Measurements from ENCODE around the gene CD40. TPM values are rescaled to one million over a fixed set of nuclear protein-coding genes. Genes with fewer than 3 reads are reported as not detected.

Gene CD40
- total and polyA plus RNA-seq, 2 donors (not counting 1 experiment from before 2014, with no cell fraction given): 1.5 to 2.3 TPM

GRCh38 chr20:46137816-46138215 lies 19.7 kb downstream of the CD40 start:
- Histone ChIP-seq H2AFZ (ENCODE audit: low read length) (no peak overlapping the region), H3K9ac (ENCODE audit: insufficient read depth, low read length) (no peak overlapping the region), H3K36me3 (ENCODE audit: control insufficient read depth, insufficient read depth, low read length) (no peaks in the 10 kb centered on the region), H3K27me3 (ENCODE audit: control insufficient read depth, insufficient read depth, low read length) (peaks cover 20% of the 10 kb centered on the region), H3K4me2 (ENCODE audit: extremely low read depth, insufficient read depth, low read length) (no peak overlapping the region), H3K4me1 (ENCODE audit: control insufficient read depth, extremely low read depth, insufficient read depth, low read length) (no peaks in the 10 kb centered on the region), H3K27ac (ENCODE audit: insufficient read depth, low read length) (no peak overlapping the region), H3K9me3 (ENCODE audit: control insufficient read depth, insufficient read depth, low read depth, low read length) (no peaks in the 10 kb centered on the region), H4K20me1 (ENCODE audit: control insufficient read depth, extremely low read depth, insufficient read depth, low read length) (no peaks in the 10 kb centered on the region), H3K79me2 (ENCODE audit: control insufficient read depth, insufficient read depth, low read length) (no peaks in the 10 kb centered on the region), H3K4me3 (replicated peaks in 1 of 4; ENCODE audit: control extremely low read depth in 1 of 4, insufficient read depth in 1 of 4, low read depth in 3 of 4, low read length in 4 of 4) (no peak overlapping the region)
- TF ChIP-seq EZH2 (IDR thresholded peaks at IDR 0.05; ENCODE audit: low read length, missing control alignments): no peak
- TF ChIP-seq CTCF (conservative IDR thresholded peaks at IDR 0.05 in 1 of 2, IDR thresholded peaks at IDR 0.05 in 1 of 2; ENCODE audit: low read depth in 1 of 2, low read length in 2 of 2): no peak
- DNase-seq (ENCODE audit: low read depth in 2 of 2): no peak

DNA sequence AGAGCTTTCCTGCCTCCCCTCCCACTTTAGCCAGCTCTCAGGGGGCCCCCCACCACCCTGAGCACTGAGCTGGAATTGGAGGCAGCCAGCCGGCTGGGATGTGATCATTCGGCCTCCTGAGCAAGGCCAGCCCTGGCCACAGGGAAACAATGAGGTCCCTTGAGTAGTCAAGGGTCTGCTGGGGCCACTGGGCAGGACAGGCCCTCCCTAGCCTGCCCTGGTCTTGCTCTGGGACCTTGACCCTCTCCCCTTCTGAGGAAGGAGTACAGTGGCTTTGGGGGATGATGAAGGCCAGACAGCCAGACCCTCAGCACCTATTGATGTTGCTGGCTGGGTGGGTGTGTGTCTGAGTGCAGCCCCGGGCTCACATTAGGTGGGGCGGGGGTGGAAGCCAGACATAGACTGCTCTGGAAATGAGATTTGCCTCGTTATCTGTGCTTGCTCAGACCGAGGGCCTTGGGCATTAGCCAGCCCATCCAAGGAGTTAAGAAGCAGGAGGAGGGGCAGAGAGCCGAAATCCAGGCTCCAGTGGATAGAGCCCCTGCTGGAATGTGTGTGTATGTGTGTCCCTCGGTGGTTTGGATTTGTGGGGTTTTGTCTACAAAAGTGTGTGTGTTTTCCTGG lies 21.3 kb downstream of the CD40 start:
- Histone ChIP-seq H3K4me2 (ENCODE audit: extremely low read depth, insufficient read depth, low read length) (no peak overlapping the region), H3K9ac (ENCODE audit: insufficient read depth, low read length) (no peak overlapping the region), H3K27ac (ENCODE audit: insufficient read depth, low read length) (no peak overlapping the region), H3K79me2 (ENCODE audit: control insufficient read depth, insufficient read depth, low read length) (no peaks in the 10 kb centered on the region), H3K4me1 (ENCODE audit: control insufficient read depth, extremely low read depth, insufficient read depth, low read length) (no peaks in the 10 kb centered on the region), H3K4me3 (replicated peaks in 1 of 4; ENCODE audit: control extremely low read depth in 1 of 4, insufficient read depth in 1 of 4, low read depth in 3 of 4, low read length in 4 of 4) (no peak overlapping the region), H3K36me3 (ENCODE audit: control insufficient read depth, insufficient read depth, low read length) (no peaks in the 10 kb centered on the region), H3K27me3 (ENCODE audit: control insufficient read depth, insufficient read depth, low read length) (peaks cover 20% of the 10 kb centered on the region), H2AFZ (ENCODE audit: low read length) (no peak overlapping the region), H3K9me3 (ENCODE audit: control insufficient read depth, insufficient read depth, low read depth, low read length) (no peaks in the 10 kb centered on the region), H4K20me1 (ENCODE audit: control insufficient read depth, extremely low read depth, insufficient read depth, low read length) (no peaks in the 10 kb centered on the region)
- DNase-seq (ENCODE audit: low read depth in 2 of 2): no peak
- TF ChIP-seq EZH2 (IDR thresholded peaks at IDR 0.05; ENCODE audit: low read length, missing control alignments) (no peak), CTCF (conservative IDR thresholded peaks at IDR 0.05 in 1 of 2, IDR thresholded peaks at IDR 0.05 in 1 of 2; ENCODE audit: low read depth in 1 of 2, low read length in 2 of 2) (no peak)

DNA sequence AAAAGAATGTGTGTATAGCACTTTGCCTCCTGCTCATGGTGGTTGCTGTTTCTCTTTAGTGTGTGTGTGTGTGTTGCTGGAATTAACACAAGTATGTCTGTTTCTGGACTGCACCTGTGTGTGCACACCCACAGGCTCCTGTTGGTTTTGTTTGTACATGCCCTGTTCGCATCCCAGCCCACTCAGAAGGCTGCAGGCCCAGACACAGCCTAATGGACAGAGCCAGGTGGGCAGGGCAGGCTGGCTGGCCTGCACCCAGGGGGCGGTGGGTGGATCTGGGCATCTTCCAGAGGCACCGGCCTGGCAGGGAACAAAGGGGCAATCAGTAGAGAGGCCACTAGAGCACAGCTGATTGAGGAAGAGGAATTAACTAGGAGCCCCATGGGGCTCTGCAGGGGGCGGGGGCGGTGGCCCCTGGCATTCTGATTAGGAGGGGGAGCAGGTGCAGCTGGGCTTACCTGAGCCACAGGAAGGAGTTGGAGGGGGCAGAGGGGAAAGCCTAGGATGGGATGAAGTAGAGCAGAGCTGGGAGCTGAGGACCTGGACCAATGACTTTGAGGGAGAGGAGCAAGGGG lies 21.9 kb downstream of the CD40 start:
- H3K9ac ChIP-seq (ENCODE audit: insufficient read depth, low read length): no peak overlapping the region
- no peaks in the 10 kb centered on the region for H3K4me1 ChIP-seq (ENCODE audit: control insufficient read depth, extremely low read depth, insufficient read depth, low read length)
- H3K9me3 ChIP-seq (ENCODE audit: control insufficient read depth, insufficient read depth, low read depth, low read length): no peaks in the 10 kb centered on the region
- H4K20me1 ChIP-seq (ENCODE audit: control insufficient read depth, extremely low read depth, insufficient read depth, low read length): no peaks in the 10 kb centered on the region
- peaks cover 20% of the 10 kb centered on the region for H3K27me3 ChIP-seq (ENCODE audit: control insufficient read depth, insufficient read depth, low read length)
- no peak overlapping the region for H3K4me3 ChIP-seq (replicated peaks in 1 of 4; ENCODE audit: control extremely low read depth in 1 of 4, insufficient read depth in 1 of 4, low read depth in 3 of 4, low read length in 4 of 4)
- H3K79me2 ChIP-seq (ENCODE audit: control insufficient read depth, insufficient read depth, low read length): no peaks in the 10 kb centered on the region
- DNase-seq (ENCODE audit: low read depth in 2 of 2): no peak
- no peak overlapping the region for H2AFZ ChIP-seq (ENCODE audit: low read length)
- H3K36me3 ChIP-seq (ENCODE audit: control insufficient read depth, insufficient read depth, low read length): no peaks in the 10 kb centered on the region
- no peak for TF ChIP-seq EZH2 (IDR thresholded peaks at IDR 0.05; ENCODE audit: low read length, missing control alignments)
- no peak for TF ChIP-seq CTCF (conservative IDR thresholded peaks at IDR 0.05 in 1 of 2, IDR thresholded peaks at IDR 0.05 in 1 of 2; ENCODE audit: low read depth in 1 of 2, low read length in 2 of 2)
- no peak overlapping the region for H3K27ac ChIP-seq (ENCODE audit: insufficient read depth, low read length)
- H3K4me2 ChIP-seq (ENCODE audit: extremely low read depth, insufficient read depth, low read length): no peak overlapping the region
